Panc1 (cell line): ENCODE data around the gene BCL10. TPM values are rescaled to one million over a fixed set of nuclear protein-coding genes. Genes with fewer than 3 reads are reported as not detected.

ENCODE experiments used
- ATAC-seq: fragments of 200-7000 bp; cut with Tn5 transposase; 2 replicates; pipeline ENCODE4 v1.9.1; 2020; ENCODE audit warnings: mild to moderate bottlenecking, moderate library complexity
- BruUV-seq: library from RNA; stranded (reverse); fragments of 400-500 nt; replicated peaks from 2 replicates; lab custom pipeline; 2021; lab: Mats Ljungman, UMichigan
- CTCF ChIA-PET: fragments of 300-600 bp; sonication (Branson Sonifier 250); formaldehyde crosslinking; loops from one replicate; lab custom pipeline; 2022; ENCODE audit warnings: antibody characterized with exemption; lab: Charles Lee
- POLR2A ChIA-PET: fragments of 300-600 bp; sonication (Branson Sonifier 250); formaldehyde crosslinking; loops from one replicate; lab custom pipeline; 2022; ENCODE audit warnings: antibody characterized with exemption; lab: Charles Lee
- DNase-seq: peaks from one replicate; pipeline ENCODE4 v3.0.0-alpha.2; 2010; ENCODE audit warnings: low read depth, low spot score
- H3K27ac ChIP-seq: 2 replicates; pipeline ENCODE4 v1.5.1; 2011; ENCODE audit warnings: mild to moderate bottlenecking, low read length, inconsistent platforms
- H3K27me3 ChIP-seq: fragments of 200-500 bp; sonication (Bioruptor generic); 2 replicates; pipeline ENCODE4 v1.6.0; 2014; ENCODE audit warnings: low read length, inconsistent platforms; ENCODE audit not compliant: control insufficient read depth, insufficient read depth
- H3K36me3 ChIP-seq: fragments of 200-500 bp; sonication (Bioruptor generic); 2 replicates; pipeline ENCODE4 v1.5.1; 2014; ENCODE audit warnings: inconsistent platforms, mild to moderate bottlenecking, low read length, moderate library complexity; ENCODE audit not compliant: control insufficient read depth, insufficient read depth
- H3K4me1 ChIP-seq: 2 replicates; pipeline ENCODE4 v1.5.1; 2011; ENCODE audit warnings: inconsistent platforms, mild to moderate bottlenecking, low read length, moderate library complexity; ENCODE audit not compliant: control insufficient read depth, insufficient read depth
- H3K4me3 ChIP-seq, 2 experiments: 2 replicates each; pipeline ENCODE4 v1.5.1; 2011 to 2012; ENCODE audit warnings: low read depth in 2 of 2, low read length in 2 of 2, mild to moderate bottlenecking in 2 of 2, inconsistent platforms in 1 of 2, moderate library complexity in 1 of 2
- H3K9me3 ChIP-seq: fragments of 200-500 bp; sonication (Bioruptor generic); 2 replicates; pipeline ENCODE4 v1.5.1; 2014; ENCODE audit warnings: low read depth, mild to moderate bottlenecking, inconsistent platforms, low read length, moderate library complexity; ENCODE audit not compliant: control insufficient read depth, insufficient read depth
- CTCF ChIP-seq: fragments of 450-650 bp; IDR thresholded peaks from 2 replicates; pipeline ENCODE4 v1.5.1; 2017; ENCODE audit warnings: mild to moderate bottlenecking
- POLR2AphosphoS5 ChIP-seq: IDR thresholded peaks from 2 replicates; pipeline ENCODE4 v1.6.1; 2012; ENCODE audit warnings: mild to moderate bottlenecking, low read depth, low read length, moderate library complexity
- REST ChIP-seq, 2 experiments: IDR thresholded peaks; 2 replicates each; pipeline ENCODE4 v1.6.1; 2011 to 2012; ENCODE audit warnings: low read depth in 2 of 2, control low read depth in 1 of 2, low read length in 1 of 2, mild to moderate bottlenecking in 1 of 2, moderate library complexity in 1 of 2; ENCODE audit not compliant: insufficient read depth in 1 of 2
- SIN3A ChIP-seq: IDR thresholded peaks from 2 replicates; pipeline ENCODE4 v1.6.1; 2012; ENCODE audit warnings: low read depth, mild to moderate bottlenecking, low read length, moderate library complexity, borderline replicate concordance; ENCODE audit not compliant: insufficient read depth
- TCF7L2 ChIP-seq: IDR thresholded peaks from 2 replicates; pipeline ENCODE4 v1.6.1; 2011; ENCODE audit warnings: mild to moderate bottlenecking, low read depth, low read length, inconsistent platforms
- in situ Hi-C: cut with HindIII; loops from 2 replicates; pipeline ENCODE4 v1.10.0; 2016; ENCODE audit warnings: low sequenced_read_pairs, low pct_unique_long_range_greater_than_20kb
- intact Hi-C: fragments of 100-400 bp; cut with micrococcal nuclease; formaldehyde crosslinking; loops from one replicate; pipeline ENCODE4 v1.10.0; 2022; ENCODE audit not compliant: unreplicated experiment
- total RNA-seq: library from RNA; stranded (reverse); gene quantifications from one replicate; pipeline ENCODE4 v1.2.1, GENCODE V29; 2021; ENCODE audit not compliant: unreplicated experiment

The BCL10 gene
- total RNA-seq, 1 experiment from 2014 or later, result 69.9 TPM

- DNase-seq, result peak; percentile 89
- TF ChIP-seq TCF7L2, result 0 out of 2 replicates have a peak, but pooled peaks have one; percentile 32
- TF ChIP-seq REST (IDR thresholded peaks at IDR 0.05; ENCODE audit: insufficient read depth in 1 of 2, low read depth in 2 of 2, low read length in 1 of 2), result no peak
- Histone ChIP-seq H3K4me1 (peaks cover 58% of the 10 kb centered on the region), H3K27me3 (no peaks in the 10 kb centered on the region), H3K36me3 (no peaks in the 10 kb centered on the region), H3K4me3 (no peak overlapping the region), H3K9me3 (no peaks in the 10 kb centered on the region), H3K27ac (peak overlapping the region; percentile 68)
- CTCF ChIA-PET, result interaction anchor here (0.6 kb wide), 1 partner anchor 43 kb away, joined by 3 read pairs; no protein-coding TSS in a partner anchor
- ATAC-seq, result no peak; the same call in 1 of the 2 replicates
- POLR2A ChIA-PET, result interaction anchor here (0.6 to 1.6 kb wide), 2 partner anchors 13 to 18 kb away, joined by 3 to 10 read pairs; partner anchors contain the start of gene BCL10
- in situ Hi-C loops, result no loop called here
- intact Hi-C loops, result no loop called here
- BruUV-seq, result no TSS peak
Measured at GRCh38 chr1:85295006-85295431, 18.6 kb upstream of the BCL10 start.

- Histone ChIP-seq H3K9me3 (no peaks in the 10 kb centered on the region), H3K36me3 (no peaks in the 10 kb centered on the region), H3K4me1 (peaks cover 41% of the 10 kb centered on the region), H3K27me3 (no peaks in the 10 kb centered on the region), H3K27ac (peak overlapping the region; percentile 80), H3K4me3 (no peak overlapping the region)
- ChIA-PET POLR2A (interaction anchor here (2.2 kb wide), 1 partner anchor 14 kb away, joined by 8 read pairs; the partner anchor contains the start of gene BCL10), CTCF (no interaction called here)
- no peak for DNase-seq
- in situ Hi-C loops (no loop called here), intact Hi-C loops (no loop called here)
- no TSS peak for BruUV-seq
- TF ChIP-seq CTCF (no peak), SIN3A (no peak), TCF7L2 (no peak), POLR2AphosphoS5 (no peak), REST (IDR thresholded peaks at IDR 0.05; ENCODE audit: insufficient read depth in 1 of 2, low read depth in 2 of 2, low read length in 1 of 2) (no peak)
- ATAC-seq, result no peak
Measured at GRCh38 chr1:85290826-85291225, 14.4 kb upstream of the BCL10 start.
